Activated CD4-positive, alpha-beta memory T cell treated with anti-CD3 and anti-CD28 coated beads for 36 hours (primary cell): ENCODE data around the gene CDC25B. TPM values are rescaled to one million over a fixed set of nuclear protein-coding genes. Genes with fewer than 3 reads are reported as not detected.
A peak's percentile ranks its signal among the peaks of the same experiment; 100 is the strongest.
"Not testable (repeated sequence)": the region's sequence is repeated elsewhere in the genome, so short reads cannot be mapped to it uniquely, and the experiment has no call there.

ENCODE experiments used
- CTCF ChIA-PET: fragments of 350-600 bp; sonication (Branson Sonifier 250); formaldehyde crosslinking; loops from one replicate; lab custom pipeline; 2021; ENCODE audit warnings: antibody characterized with exemption, inconsistent platforms; lab: Charles Lee
- POLR2A ChIA-PET: fragments of 350-600 bp; sonication (Branson Sonifier 250); formaldehyde crosslinking; loops from one replicate; lab custom pipeline; 2021; ENCODE audit warnings: antibody characterized with exemption; lab: Charles Lee
- DNase-seq: peaks from one replicate; pipeline ENCODE4 v3.0.0-alpha.2; 2020
- H3K27ac Mint-ChIP-seq: one replicate; pipeline ENCODE4 v1.8.0; 2021; ENCODE audit warnings: mixed read lengths
- H3K27me3 Mint-ChIP-seq: one replicate; pipeline ENCODE4 v1.8.0; 2021; ENCODE audit warnings: mixed read lengths
- H3K36me3 Mint-ChIP-seq: one replicate; pipeline ENCODE4 v1.8.0; 2021; ENCODE audit warnings: mixed read lengths
- H3K4me1 Mint-ChIP-seq: one replicate; pipeline ENCODE4 v1.8.0; 2021; ENCODE audit warnings: low read depth, mixed read lengths
- H3K4me3 Mint-ChIP-seq: one replicate; pipeline ENCODE4 v1.8.0; 2021; ENCODE audit warnings: mild to moderate bottlenecking, mixed read lengths
- H3K9me3 Mint-ChIP-seq: one replicate; pipeline ENCODE4 v1.8.0; 2021; ENCODE audit warnings: mixed read lengths
- intact Hi-C: fragments of 100-400 bp; cut with micrococcal nuclease; formaldehyde crosslinking; loops from one replicate; pipeline ENCODE4 v1.15.1; 2023
- total RNA-seq, 2 experiments: library from RNA; stranded (reverse); gene quantifications; one replicate each; pipeline ENCODE4 v1.2.3, GENCODE V29; 2021

The CDC25B gene
- total RNA-seq, 2 experiments from 2014 or later = 120 to 128 TPM

GRCh38 chr20:3787324-3788014 lies 8.6 kb upstream of the CDC25B start:
- peak overlapping the region; percentile 61 for H3K4me3 Mint-ChIP-seq
- no peaks in the 10 kb centered on the region for H3K27me3 Mint-ChIP-seq
- no peaks in the 10 kb centered on the region for H3K9me3 Mint-ChIP-seq
- H3K36me3 Mint-ChIP-seq = peaks cover 6% of the 10 kb centered on the region
- H3K27ac Mint-ChIP-seq = no peak overlapping the region
- intact Hi-C loops = loop anchor here (1.0 to 10.0 kb wide), 4 partner anchors 8 to 297 kb away; partner anchors contain the start of gene AP5S1
- no peak for DNase-seq
- ChIA-PET CTCF (interaction anchor here (1.1 to 10.4 kb wide), 8 partner anchors 9 to 297 kb away, joined by 6 to 180 read pairs (median 10); partner anchors contain the start of genes ADISSP, AP5S1 and CDC25B), POLR2A (interaction anchor here (1.1 to 3.4 kb wide), 5 partner anchors 19 to 103 kb away, joined by 3 to 27 read pairs (median 5); partner anchors contain the start of genes ADISSP, AP5S1 and MAVS)
- H3K4me1 Mint-ChIP-seq = peaks cover 36% of the 10 kb centered on the region

DNA sequence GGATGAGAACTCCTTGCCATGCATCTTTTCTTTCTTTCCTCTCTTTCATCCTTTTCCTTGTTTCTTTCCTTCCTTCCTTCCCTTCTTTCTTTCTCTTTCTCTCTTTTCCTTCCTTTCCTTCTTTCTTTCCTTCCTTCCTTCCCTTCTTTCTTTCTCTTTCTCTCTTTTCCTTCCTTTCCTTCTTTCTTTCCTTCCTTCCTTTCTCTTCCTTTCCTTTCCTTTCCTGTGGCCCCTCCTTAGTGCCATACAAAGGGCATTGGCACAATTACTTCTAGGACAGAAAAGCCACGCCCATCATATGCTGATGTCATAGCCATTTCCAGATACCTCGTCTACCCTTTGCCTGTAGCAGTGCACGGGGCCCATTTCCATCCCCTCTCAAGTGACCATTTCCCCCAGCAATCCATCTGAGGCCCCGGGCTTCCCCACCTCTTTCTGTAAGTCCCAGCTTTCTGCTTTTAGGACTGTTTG lies 7.4 kb upstream of the CDC25B start:
- Mint-ChIP-seq H3K4me1 (peaks cover 31% of the 10 kb centered on the region), H3K27me3 (no peaks in the 10 kb centered on the region), H3K36me3 (peaks cover 6% of the 10 kb centered on the region), H3K9me3 (no peaks in the 10 kb centered on the region), H3K4me3 (no peak overlapping the region), H3K27ac (no peak overlapping the region)
- intact Hi-C loops = loop anchor here (10.0 kb wide), 1 partner anchor 296 kb away; no protein-coding TSS in a partner anchor
- POLR2A ChIA-PET = interaction anchor here (1.4 kb wide), 1 partner anchor 31 kb away, joined by 4 read pairs; the partner anchor contains the start of gene AP5S1
- CTCF ChIA-PET = interaction anchor here (0.7 to 10.4 kb wide), 4 partner anchors 21 to 68 kb away, joined by 6 to 180 read pairs (median 13); partner anchors contain the start of genes ADISSP and AP5S1
- DNase-seq = no peak

GRCh38 chr20:3789201-3789600 lies 6.9 kb upstream of the CDC25B start:
- not testable (repeated sequence) for H3K4me3 Mint-ChIP-seq, DNase-seq, H3K36me3 Mint-ChIP-seq, H3K9me3 Mint-ChIP-seq, H3K27me3 Mint-ChIP-seq, H3K27ac Mint-ChIP-seq
- ChIA-PET POLR2A (interaction anchor here (1.4 kb wide), 1 partner anchor 31 kb away, joined by 4 read pairs; the partner anchor contains the start of gene AP5S1), CTCF (interaction anchor here (0.7 to 10.4 kb wide), 3 partner anchors 28 to 67 kb away, joined by 6 to 180 read pairs (median 10); partner anchors contain the start of gene AP5S1)
- intact Hi-C loops = loop anchor here (10.0 kb wide), 1 partner anchor 296 kb away; no protein-coding TSS in a partner anchor
- H3K4me1 Mint-ChIP-seq = peaks cover 28% of the 10 kb centered on the region

DNA sequence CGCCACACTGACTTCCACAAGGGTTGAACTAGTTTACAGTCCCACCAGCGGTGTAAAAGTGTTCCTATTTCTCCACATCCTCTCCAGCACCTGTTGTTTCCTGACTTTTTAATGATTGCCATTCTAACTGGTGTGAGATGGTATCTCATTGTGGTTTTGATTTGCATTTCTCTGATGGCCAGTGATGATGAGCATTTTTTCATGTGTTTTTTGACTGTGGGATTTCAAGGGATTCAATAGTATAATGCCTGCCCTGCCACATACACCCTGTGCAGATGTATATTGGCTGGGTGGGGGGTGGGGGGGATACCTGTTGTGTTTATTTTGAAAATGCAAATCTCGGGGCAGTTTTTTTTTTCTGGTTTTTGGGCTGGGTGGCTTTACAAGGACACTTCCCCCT lies 1.9 kb upstream of the CDC25B start:
- not testable (repeated sequence) for H3K9me3 Mint-ChIP-seq, DNase-seq, H3K27me3 Mint-ChIP-seq
- ChIA-PET POLR2A (interaction anchor here (2.5 kb wide), 1 partner anchor 26 kb away, joined by 12 read pairs; the partner anchor contains the start of gene AP5S1), CTCF (interaction anchor here (3.2 kb wide), 1 partner anchor 25 kb away, joined by 29 read pairs; the partner anchor contains the start of gene AP5S1)
- Mint-ChIP-seq H3K36me3 (peaks cover 23% of the 10 kb centered on the region), H3K4me3 (peak overlapping the region; percentile 23), H3K4me1 (peaks cover 19% of the 10 kb centered on the region), H3K27ac (peak overlapping the region; percentile 98)
- intact Hi-C loops = loop anchor here (2.0 kb wide), 1 partner anchor 53 kb away; the partner anchor contains the start of gene MAVS

GRCh38 chr20:3794701-3795420 lies 1.2 kb upstream of the CDC25B start:
- Mint-ChIP-seq H3K27ac (peak overlapping the region; percentile 98), H3K36me3 (peaks cover 28% of the 10 kb centered on the region), H3K27me3 (no peaks in the 10 kb centered on the region), H3K4me1 (peaks cover 26% of the 10 kb centered on the region), H3K9me3 (no peaks in the 10 kb centered on the region), H3K4me3 (peak overlapping the region; percentile 95)
- POLR2A ChIA-PET = interaction anchor here (2.2 to 2.5 kb wide), 2 partner anchors 26 to 27 kb away, joined by 12 read pairs; partner anchors contain the start of genes ADISSP and AP5S1
- DNase-seq = no peak
- intact Hi-C loops = loop anchor here (1.0 to 5.0 kb wide), 4 partner anchors 8 to 112 kb away; partner anchors contain the start of genes MAVS and PANK2
- CTCF ChIA-PET = interaction anchor here (1.1 to 3.2 kb wide), 3 partner anchors 9 to 24 kb away, joined by 3 to 29 read pairs (median 8); partner anchors contain the start of gene AP5S1

GRCh38 chr20:3796477-3797225 lies 541 bp downstream of the CDC25B start:
- intact Hi-C loops = loop anchor here (1.0 to 5.0 kb wide), 4 partner anchors 15 to 111 kb away; partner anchors contain the start of genes AP5S1 and PANK2
- CTCF ChIA-PET = interaction anchor here (1.0 to 3.2 kb wide), 8 partner anchors 9 to 120 kb away, joined by 3 to 29 read pairs (median 4); partner anchors contain the start of genes ADISSP and AP5S1
- Mint-ChIP-seq H3K4me1 (peaks cover 44% of the 10 kb centered on the region), H3K9me3 (no peaks in the 10 kb centered on the region), H3K4me3 (peak overlapping the region; percentile 95), H3K27ac (peak overlapping the region; percentile 97), H3K36me3 (peaks cover 41% of the 10 kb centered on the region), H3K27me3 (no peaks in the 10 kb centered on the region)
- no peak for DNase-seq
- POLR2A ChIA-PET = interaction anchor here (0.9 to 2.5 kb wide), 5 partner anchors 15 to 92 kb away, joined by 3 to 12 read pairs (median 4); partner anchors contain the start of genes ADISSP and AP5S1

- Mint-ChIP-seq H3K4me1 (peaks cover 46% of the 10 kb centered on the region), H3K27me3 (no peaks in the 10 kb centered on the region), H3K36me3 (peaks cover 44% of the 10 kb centered on the region), H3K27ac (peak overlapping the region; percentile 97), H3K4me3 (peak overlapping the region; percentile 95), H3K9me3 (no peaks in the 10 kb centered on the region)
- DNase-seq = no peak
- CTCF ChIA-PET = interaction anchor here (2.0 to 3.2 kb wide), 3 partner anchors 10 to 22 kb away, joined by 6 to 29 read pairs (median 8); partner anchors contain the start of gene AP5S1
- POLR2A ChIA-PET = interaction anchor here (2.2 kb wide), 1 partner anchor 29 kb away, joined by 12 read pairs; the partner anchor contains the start of gene ADISSP
- intact Hi-C loops = loop anchor here (5.0 kb wide), 2 partner anchors 90 to 110 kb away; partner anchors contain the start of gene PANK2
Observed at GRCh38 chr20:3797226-3797545, 1.1 kb downstream of the CDC25B start.

- intact Hi-C loops = loop anchor here (5.0 kb wide), 2 partner anchors 90 to 110 kb away; partner anchors contain the start of gene PANK2
- no peaks in the 10 kb centered on the region for H3K27me3 Mint-ChIP-seq
- POLR2A ChIA-PET = no interaction called here
- CTCF ChIA-PET = interaction anchor here (3.2 kb wide), 1 partner anchor 21 kb away, joined by 29 read pairs; the partner anchor contains the start of gene AP5S1
- H3K9me3 Mint-ChIP-seq = no peaks in the 10 kb centered on the region
- peaks cover 49% of the 10 kb centered on the region for H3K36me3 Mint-ChIP-seq
- H3K4me3 Mint-ChIP-seq = peak overlapping the region; percentile 95
- peaks cover 51% of the 10 kb centered on the region for H3K4me1 Mint-ChIP-seq
- peak overlapping the region; percentile 97 for H3K27ac Mint-ChIP-seq
- DNase-seq = peak; percentile 75
Observed at GRCh38 chr20:3797592-3798372, 1.7 kb downstream of the CDC25B start.

- no peaks in the 10 kb centered on the region for H3K9me3 Mint-ChIP-seq
- no peak for DNase-seq
- peaks cover 53% of the 10 kb centered on the region for H3K4me1 Mint-ChIP-seq
- no peaks in the 10 kb centered on the region for H3K27me3 Mint-ChIP-seq
- peak overlapping the region; percentile 95 for H3K4me3 Mint-ChIP-seq
- peaks cover 55% of the 10 kb centered on the region for H3K36me3 Mint-ChIP-seq
- H3K27ac Mint-ChIP-seq = peak overlapping the region; percentile 97
- ChIA-PET POLR2A (no interaction called here), CTCF (no interaction called here)
- intact Hi-C loops = loop anchor here (5.0 kb wide), 2 partner anchors 89 to 109 kb away; partner anchors contain the start of gene PANK2
Observed at GRCh38 chr20:3798373-3798768, 2.3 kb downstream of the CDC25B start.

- H3K27ac Mint-ChIP-seq = peak overlapping the region; percentile 97
- peaks cover 56% of the 10 kb centered on the region for H3K4me1 Mint-ChIP-seq
- no peak for DNase-seq
- intact Hi-C loops = loop anchor here (5.0 kb wide), 2 partner anchors 88 to 108 kb away; partner anchors contain the start of gene PANK2
- H3K9me3 Mint-ChIP-seq = no peaks in the 10 kb centered on the region
- H3K36me3 Mint-ChIP-seq = peaks cover 60% of the 10 kb centered on the region
- no peaks in the 10 kb centered on the region for H3K27me3 Mint-ChIP-seq
- H3K4me3 Mint-ChIP-seq = peak overlapping the region; percentile 95
- ChIA-PET CTCF (interaction anchor here (3.0 kb wide), 1 partner anchor 21 kb away, joined by 15 read pairs; the partner anchor contains the start of gene AP5S1), POLR2A (interaction anchor here (1.0 kb wide), 1 partner anchor 12 kb away, joined by 3 read pairs; no protein-coding TSS in a partner anchor)
Observed at GRCh38 chr20:3798908-3799248, 2.8 kb downstream of the CDC25B start.
